Measurements from ENCODE around the gene NTHL1.

NTHL1 gene

DNA sequence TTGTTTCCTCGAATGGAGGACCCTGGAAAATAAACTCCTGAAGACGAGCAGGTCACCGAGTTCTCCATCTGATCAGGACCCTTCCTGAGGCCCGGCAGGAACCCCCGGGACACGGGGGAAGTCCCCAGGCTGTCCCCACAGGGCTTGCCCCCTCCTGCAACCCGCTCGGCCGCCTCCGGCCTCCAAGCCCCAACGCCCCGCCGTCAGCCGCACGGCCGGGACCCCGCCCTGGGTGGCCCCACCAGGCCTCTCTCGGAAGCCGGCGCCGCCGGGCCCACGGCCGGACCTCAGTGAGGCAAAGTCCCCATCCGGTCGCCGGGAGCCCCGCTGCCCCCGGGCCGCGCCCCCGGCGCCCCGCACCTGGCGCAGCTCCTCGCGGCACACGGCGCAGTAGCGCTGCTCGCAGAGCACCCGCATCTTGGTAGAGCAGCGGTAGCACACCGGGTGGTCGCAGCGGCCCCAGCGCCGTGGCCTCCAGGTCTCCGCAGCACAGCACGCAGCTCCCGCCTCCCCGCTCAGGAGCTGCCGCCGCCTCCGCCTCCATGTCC lies 38.4 kb downstream of the NTHL1 start:
- H3K4me1 ChIP-seq (ENCODE audit: control insufficient read depth, low read length), result peaks cover 46% of the 10 kb centered on the region
- H4K20me1 ChIP-seq (ENCODE audit: control insufficient read depth, insufficient read depth, low read depth, low read length), result peaks cover 28% of the 10 kb centered on the region
- no peaks in the 10 kb centered on the region for H3K27me3 ChIP-seq (ENCODE audit: control insufficient read depth, low read length)
- no peaks in the 10 kb centered on the region for H3F3A ChIP-seq (ENCODE audit: control insufficient read depth, insufficient read depth)
- H3K27ac ChIP-seq (ENCODE audit: low read depth, low read length), result peak overlapping the region; percentile 59
- H3K36me3 ChIP-seq (ENCODE audit: control insufficient read depth, low read length), result peaks cover 51% of the 10 kb centered on the region
- H3K4me2 ChIP-seq (ENCODE audit: low read length), result peak overlapping the region; percentile 93
- H3K9me2 ChIP-seq (replicated peaks; ENCODE audit: control insufficient read depth, low read length), result no peaks in the 10 kb centered on the region
- peaks cover 64% of the 10 kb centered on the region for H3K79me2 ChIP-seq (ENCODE audit: control insufficient read depth, low read length)
- TF ChIP-seq CTCF (IDR thresholded peaks at IDR 0.05; ENCODE audit: low read depth, low read length, poor library complexity, severe bottlenecking) (no peak), EZH2phosphoT487 (IDR thresholded peaks at IDR 0.05; ENCODE audit: borderline replicate concordance, low read length) (no peak)
- no peaks in the 10 kb centered on the region for H3K9me3 ChIP-seq (ENCODE audit: control insufficient read depth, insufficient read depth, low read length)
- H3K4me3 ChIP-seq (ENCODE audit: low read length), result peak overlapping the region; percentile 88

DNA sequence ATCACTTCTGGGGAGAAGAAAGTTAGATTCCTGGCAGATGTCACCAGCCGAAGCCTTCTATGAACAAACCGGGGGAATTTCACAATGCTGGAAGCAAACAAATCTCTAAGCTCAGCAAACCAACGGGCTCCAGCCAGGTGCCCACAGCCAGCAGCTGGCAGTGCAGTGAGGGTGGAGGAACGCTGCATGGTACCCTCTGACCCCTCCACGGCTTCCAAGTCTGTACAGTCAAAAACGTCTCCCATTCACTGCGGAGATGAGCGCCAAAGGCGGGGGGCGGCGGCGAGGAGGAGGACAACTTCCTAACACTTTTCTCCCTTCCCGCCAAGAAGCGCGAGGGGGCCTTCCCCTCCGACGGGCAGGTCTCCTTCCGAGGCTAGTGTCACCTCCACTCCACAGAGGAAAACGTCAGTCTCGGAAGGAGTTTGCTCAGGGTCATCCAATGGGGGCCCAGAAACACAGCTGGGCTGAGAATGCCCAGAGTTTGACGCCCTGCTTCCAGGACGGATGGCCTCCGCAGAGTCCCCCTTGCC lies 38.9 kb downstream of the NTHL1 start:
- Histone ChIP-seq H3K27me3 (ENCODE audit: control insufficient read depth, low read length) (no peaks in the 10 kb centered on the region), H3K4me2 (ENCODE audit: low read length) (peak overlapping the region; percentile 93), H3K4me1 (ENCODE audit: control insufficient read depth, low read length) (peaks cover 50% of the 10 kb centered on the region), H3K4me3 (ENCODE audit: low read length) (peak overlapping the region; percentile 88), H3K27ac (ENCODE audit: low read depth, low read length) (peak overlapping the region; percentile 59), H3K9me2 (replicated peaks; ENCODE audit: control insufficient read depth, low read length) (no peaks in the 10 kb centered on the region), H4K20me1 (ENCODE audit: control insufficient read depth, insufficient read depth, low read depth, low read length) (peaks cover 29% of the 10 kb centered on the region), H3K36me3 (ENCODE audit: control insufficient read depth, low read length) (peaks cover 54% of the 10 kb centered on the region), H3K79me2 (ENCODE audit: control insufficient read depth, low read length) (peaks cover 70% of the 10 kb centered on the region), H3F3A (ENCODE audit: control insufficient read depth, insufficient read depth) (no peaks in the 10 kb centered on the region), H3K9me3 (ENCODE audit: control insufficient read depth, insufficient read depth, low read length) (no peaks in the 10 kb centered on the region)
- TF ChIP-seq CTCF (IDR thresholded peaks at IDR 0.05; ENCODE audit: low read depth, low read length, poor library complexity, severe bottlenecking) (no peak), EZH2phosphoT487 (IDR thresholded peaks at IDR 0.05; ENCODE audit: borderline replicate concordance, low read length) (no peak)

GRCh38 chr16:2008009-2008526 lies 39.6 kb downstream of the NTHL1 start:
- Histone ChIP-seq H3K4me1 (ENCODE audit: control insufficient read depth, low read length) (peaks cover 50% of the 10 kb centered on the region), H3K79me2 (ENCODE audit: control insufficient read depth, low read length) (peaks cover 76% of the 10 kb centered on the region), H3F3A (ENCODE audit: control insufficient read depth, insufficient read depth) (no peaks in the 10 kb centered on the region), H3K4me3 (ENCODE audit: low read length) (peak overlapping the region; percentile 88), H3K4me2 (ENCODE audit: low read length) (peak overlapping the region; percentile 93), H3K9me2 (replicated peaks; ENCODE audit: control insufficient read depth, low read length) (no peaks in the 10 kb centered on the region), H3K27ac (ENCODE audit: low read depth, low read length) (peak overlapping the region; percentile 59), H3K27me3 (ENCODE audit: control insufficient read depth, low read length) (no peaks in the 10 kb centered on the region), H3K36me3 (ENCODE audit: control insufficient read depth, low read length) (peaks cover 61% of the 10 kb centered on the region), H4K20me1 (ENCODE audit: control insufficient read depth, insufficient read depth, low read depth, low read length) (peaks cover 35% of the 10 kb centered on the region), H3K9me3 (ENCODE audit: control insufficient read depth, insufficient read depth, low read length) (no peaks in the 10 kb centered on the region)
- TF ChIP-seq EZH2phosphoT487 (IDR thresholded peaks at IDR 0.05; ENCODE audit: borderline replicate concordance, low read length) (no peak), CTCF (IDR thresholded peaks at IDR 0.05; ENCODE audit: low read depth, low read length, poor library complexity, severe bottlenecking) (no peak)

Measured in DOHH2 (cell line).